ENCODE results near the gene GBA3.

GBA3 gene

GRCh38 chr4:22676063-22676462 lies 16.7 kb upstream of the GBA3 start:
- no peak for TF ChIP-seq CTCF (IDR thresholded peaks at IDR 0.05; ENCODE audit: low read depth, low read length, missing control alignments)
- DNase-seq (ENCODE audit: low read depth) = no peak
- no peak overlapping the region for H3K4me3 ChIP-seq (ENCODE audit: low read depth, low read length)

DNA sequence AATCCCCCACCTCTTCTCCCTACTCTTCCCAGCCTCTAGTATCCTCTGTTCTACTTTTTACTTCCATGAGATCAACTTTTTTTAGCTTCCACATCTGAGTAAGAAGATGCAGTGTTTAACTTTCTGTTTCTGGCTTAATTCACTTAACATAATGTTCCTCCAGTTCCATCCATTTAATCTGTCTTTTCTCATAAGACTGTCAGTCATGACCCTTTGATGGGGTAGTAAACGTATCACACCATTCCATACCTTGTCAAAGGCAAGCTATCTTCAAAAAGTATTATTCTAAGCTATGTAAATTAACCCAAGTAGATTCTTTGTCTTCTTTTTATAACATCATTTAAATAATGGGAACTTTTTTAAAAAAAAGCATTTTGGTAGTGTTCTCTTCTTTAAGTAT lies 15.0 kb upstream of the GBA3 start:
- no peak for TF ChIP-seq CTCF (IDR thresholded peaks at IDR 0.05; ENCODE audit: low read depth, low read length, missing control alignments)

DNA sequence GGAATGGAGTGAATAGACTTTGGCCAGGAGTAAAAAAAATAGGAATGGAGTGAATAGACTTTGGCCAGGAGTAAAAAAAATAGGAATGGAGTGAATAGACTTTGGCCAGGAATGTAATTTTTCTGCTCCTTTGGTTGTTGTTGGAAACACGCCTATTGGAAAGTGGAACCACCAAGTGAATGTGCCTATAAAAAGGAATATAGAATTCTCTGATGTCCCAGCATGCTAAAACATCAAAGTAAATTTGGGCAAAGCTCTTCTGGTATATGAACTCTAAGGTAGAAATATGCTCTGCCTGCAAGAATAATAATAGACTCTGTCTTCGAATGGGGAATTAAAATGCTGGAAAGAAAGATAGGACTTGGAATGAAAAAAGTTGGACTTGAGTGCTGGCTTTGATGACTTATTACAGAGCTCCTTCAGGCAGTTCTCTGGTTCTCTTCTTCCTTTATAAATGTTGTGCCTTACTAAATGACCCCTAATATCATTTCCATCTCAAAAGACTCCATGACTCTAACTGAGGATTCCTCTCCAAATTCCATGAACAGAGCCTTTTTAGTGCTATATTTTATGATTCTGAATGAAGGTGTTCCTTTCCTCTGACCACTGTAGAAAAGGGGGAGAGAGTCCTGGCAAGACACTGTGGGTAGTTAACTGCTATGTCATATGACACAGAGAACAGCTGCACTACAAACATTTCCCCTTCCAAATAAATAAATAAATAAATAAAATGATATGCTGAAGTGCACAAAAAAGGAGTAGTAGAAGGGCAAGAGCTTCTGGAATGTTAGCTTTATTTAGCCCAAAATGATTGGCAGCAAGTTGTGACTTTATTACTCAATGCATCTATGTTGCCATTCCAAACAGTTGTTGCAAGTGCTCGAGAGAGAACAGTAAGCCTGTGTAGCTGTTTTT lies 13.5 kb upstream of the GBA3 start:
- DNase-seq (ENCODE audit: low read depth) = no peak
- H3K4me3 ChIP-seq (ENCODE audit: low read depth, low read length) = no peak overlapping the region
- TF ChIP-seq CTCF (IDR thresholded peaks at IDR 0.05; ENCODE audit: low read depth, low read length, missing control alignments) = no peak

More for the DNA sequence above, 15.0 kb upstream of the GBA3 start:
- no peak for DNase-seq (ENCODE audit: low read depth)
- H3K4me3 ChIP-seq (ENCODE audit: low read depth, low read length) = no peak overlapping the region

GRCh38 chr4:22680065-22680642 lies 12.6 kb upstream of the GBA3 start:
- no peak overlapping the region for H3K4me3 ChIP-seq (ENCODE audit: low read depth, low read length)
- no peak for DNase-seq (ENCODE audit: low read depth)
- no peak for TF ChIP-seq CTCF (IDR thresholded peaks at IDR 0.05; ENCODE audit: low read depth, low read length, missing control alignments)

GRCh38 chr4:22683726-22684125 lies 9.0 kb upstream of the GBA3 start:
- DNase-seq (ENCODE audit: low read depth) = no peak
- H3K4me3 ChIP-seq (ENCODE audit: low read depth, low read length) = no peak overlapping the region

DNA sequence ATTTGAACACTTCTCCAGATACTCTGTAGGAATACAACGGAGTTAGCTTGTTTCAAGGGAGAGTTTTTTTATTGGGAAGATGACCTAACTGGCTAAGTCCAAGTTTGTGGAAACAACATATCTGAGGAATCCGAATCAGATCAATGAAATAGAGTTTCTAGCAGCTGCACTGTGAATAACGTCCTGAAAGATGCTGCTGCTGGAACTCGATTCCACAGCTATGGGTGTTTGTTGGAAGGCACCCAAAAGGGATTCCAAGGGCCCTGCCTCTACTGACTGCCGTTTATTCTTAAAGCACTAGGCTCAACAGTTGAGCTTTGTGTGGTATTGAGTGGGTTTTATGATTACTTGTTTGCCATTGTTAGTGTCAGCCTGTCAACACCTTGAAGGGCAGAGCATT lies 6.6 kb upstream of the GBA3 start:
- TF ChIP-seq CTCF (IDR thresholded peaks at IDR 0.05; ENCODE audit: low read depth, low read length, missing control alignments) = no peak
- no peak overlapping the region for H3K4me3 ChIP-seq (ENCODE audit: low read depth, low read length)
- DNase-seq (ENCODE audit: low read depth) = no peak

More at GRCh38 chr4:22683726-22684125, 9.0 kb upstream of the GBA3 start:
- no peak for TF ChIP-seq CTCF (IDR thresholded peaks at IDR 0.05; ENCODE audit: low read depth, low read length, missing control alignments)

Measured in GM12864 (cell line).